Gastroesophageal sphincter (tissue), 4 donors: ENCODE results near the gene PRDM5. TPM values are rescaled to one million over a fixed set of nuclear protein-coding genes. Genes with fewer than 3 reads are reported as not detected.

Source experiments
- ATAC-seq: fragments of 150-250 bp; one replicate; pipeline ENCODE4 v1.9.1; 2016; ENCODE audit warnings: mild to moderate bottlenecking, moderate library complexity
- H3K27ac ChIP-seq, 4 donors: fragments of 200-600 bp; sonication (generic) in 3 of 4; 1 replicate in 3 of 4; 2 replicates in 1 of 4; pipeline ENCODE4 v1.5.1; 2016 to 2019
- H3K27me3 ChIP-seq: fragments of 200-600 bp; sonication (generic); one replicate; pipeline ENCODE4 v1.5.1; 2019
- H3K36me3 ChIP-seq, 2 donors: fragments of 200-600 bp; sonication (generic); one replicate each; pipeline ENCODE4 v1.5.1; 2019; ENCODE audit warnings: control low read depth in 1 of 2
- H3K4me1 ChIP-seq, 3 donors: fragments of 200-600 bp; sonication (generic); 1 replicate in 2 of 3; 2 replicates in 1 of 3; pipeline ENCODE4 v1.5.1; 2016 to 2019; ENCODE audit warnings: control low read depth in 2 of 3
- H3K4me3 ChIP-seq, 2 donors: fragments of 200-600 bp; sonication (generic); one replicate each; pipeline ENCODE4 v1.5.1; 2019; ENCODE audit warnings: mild to moderate bottlenecking in 1 of 2, moderate library complexity in 1 of 2
- H3K9me3 ChIP-seq, 3 donors: fragments of 200-600 bp; sonication (generic); one replicate each; pipeline ENCODE4 v1.5.1; 2017 to 2019; ENCODE audit warnings: control low read depth in 2 of 3
- EP300 ChIP-seq: sonication (generic); formaldehyde crosslinking; IDR thresholded peaks from one replicate; pipeline ENCODE4 v1.6.1; 2017; ENCODE audit warnings: antibody characterized with exemption, mild to moderate bottlenecking
- POLR2A ChIP-seq, 2 donors: fragments of 450-650 bp; IDR thresholded peaks; one replicate each; pipeline ENCODE4 v1.6.1; 2017; ENCODE audit warnings: antibody characterized with exemption in 2 of 2, mild to moderate bottlenecking in 2 of 2, moderate library complexity in 1 of 2
- POLR2AphosphoS5 ChIP-seq: sonication (generic); formaldehyde crosslinking; IDR thresholded peaks from one replicate; pipeline ENCODE4 v1.6.1; 2017; ENCODE audit warnings: antibody characterized with exemption
- WGBS, 2 donors: methylation state at CpG; one replicate each; pipeline ENCODE4 v1.1.5; 2018; ENCODE audit warnings: low coverage in 1 of 2; 5-methylcytosine and 5-hydroxymethylcytosine counted together
- total RNA-seq, 4 donors: library from RNA; depleted of rRNA; stranded (reverse); fragments of >200 nt; gene quantifications; one replicate each; pipeline ENCODE4 v1.1.0, GENCODE V29; 2016
- TF ChIP-seq, protein P1 (sequence below), 4 experiments: fragments of 200-600 bp in 2 of 4; fragments of 450-650 bp in 2 of 4; sonication (generic) in 1 of 4; IDR thresholded peaks; one replicate each; pipeline ENCODE4 v1.5.1; 2017 to 2019; ENCODE audit warnings: antibody characterized with exemption in 4 of 4, mild to moderate bottlenecking in 2 of 4, moderate library complexity in 2 of 4

Gene PRDM5
- total RNA-seq, 4 donors from 2014 or later: 10.6 to 33.9 (median 18.9) TPM

GRCh38 chr4:120960656-120961267, 38.2 kb upstream of the PRDM5 start:
- no peak for TF ChIP-seq POLR2A (IDR thresholded peaks at IDR 0.05)
- TF ChIP-seq POLR2AphosphoS5: no peak
- TF ChIP-seq, protein P1, sequence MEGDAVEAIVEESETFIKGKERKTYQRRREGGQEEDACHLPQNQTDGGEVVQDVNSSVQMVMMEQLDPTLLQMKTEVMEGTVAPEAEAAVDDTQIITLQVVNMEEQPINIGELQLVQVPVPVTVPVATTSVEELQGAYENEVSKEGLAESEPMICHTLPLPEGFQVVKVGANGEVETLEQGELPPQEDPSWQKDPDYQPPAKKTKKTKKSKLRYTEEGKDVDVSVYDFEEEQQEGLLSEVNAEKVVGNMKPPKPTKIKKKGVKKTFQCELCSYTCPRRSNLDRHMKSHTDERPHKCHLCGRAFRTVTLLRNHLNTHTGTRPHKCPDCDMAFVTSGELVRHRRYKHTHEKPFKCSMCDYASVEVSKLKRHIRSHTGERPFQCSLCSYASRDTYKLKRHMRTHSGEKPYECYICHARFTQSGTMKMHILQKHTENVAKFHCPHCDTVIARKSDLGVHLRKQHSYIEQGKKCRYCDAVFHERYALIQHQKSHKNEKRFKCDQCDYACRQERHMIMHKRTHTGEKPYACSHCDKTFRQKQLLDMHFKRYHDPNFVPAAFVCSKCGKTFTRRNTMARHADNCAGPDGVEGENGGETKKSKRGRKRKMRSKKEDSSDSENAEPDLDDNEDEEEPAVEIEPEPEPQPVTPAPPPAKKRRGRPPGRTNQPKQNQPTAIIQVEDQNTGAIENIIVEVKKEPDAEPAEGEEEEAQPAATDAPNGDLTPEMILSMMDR (IDR thresholded peaks at IDR 0.05): no peak
- no peak for TF ChIP-seq EP300
- no peak overlapping the region for H3K27ac ChIP-seq
- H3K27me3 ChIP-seq: no peaks in the 10 kb centered on the region
- WGBS, 2 donors: 44 to 50% methylated on average over 2 of the region's 2 CpGs
- H3K4me3 ChIP-seq: no peak overlapping the region
- H3K4me1 ChIP-seq: no peaks in the 10 kb centered on the region
- no peak for ATAC-seq
- no peaks in the 10 kb centered on the region for H3K36me3 ChIP-seq
- H3K9me3 ChIP-seq: no peaks in the 10 kb centered on the region

GRCh38 chr4:120948382-120948781, 25.9 kb upstream of the PRDM5 start:
- Histone ChIP-seq H3K4me1 (no peaks in the 10 kb centered on the region), H3K27ac (no peak overlapping the region), H3K9me3 (peaks cover 0 to 37% (median 0%) of the 10 kb centered on the region in 3 donors), H3K36me3 (no peaks in the 10 kb centered on the region), H3K4me3 (no peak overlapping the region), H3K27me3 (no peaks in the 10 kb centered on the region)
- 62 to 79% methylated on average over 4 of the region's 4 CpGs for WGBS, 2 donors
- no peak for TF ChIP-seq POLR2A (IDR thresholded peaks at IDR 0.05)
- ATAC-seq: no peak

DNA sequence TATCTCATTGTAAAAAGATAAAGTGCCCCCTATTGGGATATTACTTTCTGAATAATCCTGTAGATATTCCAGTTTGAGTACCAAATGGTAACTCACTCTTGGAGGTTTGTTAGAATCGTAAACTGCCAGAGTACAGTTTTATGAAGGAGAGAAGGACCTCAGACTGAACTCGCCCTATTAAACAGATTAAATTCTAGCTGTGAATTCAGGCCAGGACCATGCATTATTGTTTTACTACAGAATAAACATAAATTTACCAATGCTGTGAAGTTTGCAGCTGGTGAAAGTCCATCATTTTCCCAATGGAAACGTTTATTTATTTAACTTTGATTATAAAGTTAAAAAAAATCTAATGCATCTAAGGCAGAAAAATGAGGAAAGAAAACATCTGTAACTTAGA, 20.2 kb upstream of the PRDM5 start:
- Histone ChIP-seq H3K4me1 (peaks cover 0 to 7% (median 0%) of the 10 kb centered on the region in 3 donors), H3K36me3 (no peaks in the 10 kb centered on the region), H3K9me3 (peaks cover 0 to 5% (median 0%) of the 10 kb centered on the region in 3 donors), H3K27ac (no peak overlapping the region), H3K4me3 (no peak overlapping the region), H3K27me3 (no peaks in the 10 kb centered on the region)
- WGBS, 2 donors: 26 to 31% methylated on average over 3 of the region's 3 CpGs
- ATAC-seq: no peak
- TF ChIP-seq, protein P1 (IDR thresholded peaks at IDR 0.05): no peak

DNA sequence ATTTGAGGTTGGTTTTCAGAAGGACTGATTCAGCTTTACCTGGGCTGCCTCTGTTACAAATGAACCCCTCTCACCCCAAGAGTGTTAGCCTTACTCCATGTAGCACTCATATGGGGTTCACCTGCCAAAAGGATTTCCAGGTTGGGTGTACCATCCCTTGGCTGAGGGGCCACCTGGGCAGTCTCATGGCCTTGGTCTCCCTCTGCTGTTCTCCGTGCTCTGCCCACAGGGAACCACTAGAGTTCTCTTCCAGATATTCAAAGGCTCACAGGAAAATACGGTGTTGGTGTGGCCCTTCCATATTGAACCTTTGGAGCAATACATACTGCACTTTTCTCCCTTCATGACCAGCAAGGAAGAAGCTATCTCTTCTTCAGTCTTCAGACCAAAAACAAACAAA, 18.0 kb upstream of the PRDM5 start:
- 89% methylated on average over 2 of the region's 2 CpGs; no CpG with 5 or more reads in 1 of the 2 donors for WGBS, 2 donors
- Histone ChIP-seq H3K4me3 (no peak overlapping the region), H3K27me3 (no peaks in the 10 kb centered on the region), H3K4me1 (peaks cover 0 to 7% (median 0%) of the 10 kb centered on the region in 3 donors), H3K36me3 (no peaks in the 10 kb centered on the region), H3K27ac (no peak overlapping the region), H3K9me3 (no peaks in the 10 kb centered on the region)
- ATAC-seq: no peak
- TF ChIP-seq EP300: no peak
- TF ChIP-seq, protein P1 (IDR thresholded peaks at IDR 0.05): no peak
- no peak for TF ChIP-seq POLR2A (IDR thresholded peaks at IDR 0.05)
- TF ChIP-seq POLR2AphosphoS5: no peak

DNA sequence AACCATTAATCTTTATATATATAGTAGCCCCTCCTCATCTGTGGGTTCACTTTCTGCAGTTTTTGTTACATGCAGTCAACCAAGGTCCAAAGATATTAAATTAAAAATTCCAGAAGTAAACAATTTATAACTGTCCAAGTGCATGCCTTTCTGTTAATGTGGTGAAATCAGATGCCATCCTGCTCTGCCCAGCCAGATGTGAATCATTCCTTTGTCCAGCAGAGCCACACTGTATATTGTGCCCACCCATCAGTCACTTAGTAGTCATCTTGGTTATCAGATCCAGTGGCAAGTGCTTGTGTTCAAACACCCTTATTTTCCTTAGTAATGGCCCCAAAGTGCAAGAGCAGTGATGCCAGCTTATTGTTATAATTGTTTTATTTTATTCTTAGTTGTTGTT, 17.2 kb upstream of the PRDM5 start:
- H3K4me1 ChIP-seq: peaks cover 0 to 7% (median 0%) of the 10 kb centered on the region in 3 donors
- no peak for ATAC-seq
- H3K27ac ChIP-seq: no peak overlapping the region
- no peaks in the 10 kb centered on the region for H3K27me3 ChIP-seq
- no peak overlapping the region for H3K4me3 ChIP-seq
- H3K36me3 ChIP-seq: no peaks in the 10 kb centered on the region
- TF ChIP-seq POLR2AphosphoS5: no peak
- no peak for TF ChIP-seq EP300
- TF ChIP-seq POLR2A (IDR thresholded peaks at IDR 0.05): no peak
- TF ChIP-seq, protein P1 (IDR thresholded peaks at IDR 0.05): no peak
- H3K9me3 ChIP-seq: no peaks in the 10 kb centered on the region
